HuH-7 (cell line): ENCODE data around the gene SHTN1.

Source experiments
- DNase-seq: peaks from one replicate; pipeline ENCODE4 v3.0.0; 2011; ENCODE audit warnings: low spot score

SHTN1 gene

DNA sequence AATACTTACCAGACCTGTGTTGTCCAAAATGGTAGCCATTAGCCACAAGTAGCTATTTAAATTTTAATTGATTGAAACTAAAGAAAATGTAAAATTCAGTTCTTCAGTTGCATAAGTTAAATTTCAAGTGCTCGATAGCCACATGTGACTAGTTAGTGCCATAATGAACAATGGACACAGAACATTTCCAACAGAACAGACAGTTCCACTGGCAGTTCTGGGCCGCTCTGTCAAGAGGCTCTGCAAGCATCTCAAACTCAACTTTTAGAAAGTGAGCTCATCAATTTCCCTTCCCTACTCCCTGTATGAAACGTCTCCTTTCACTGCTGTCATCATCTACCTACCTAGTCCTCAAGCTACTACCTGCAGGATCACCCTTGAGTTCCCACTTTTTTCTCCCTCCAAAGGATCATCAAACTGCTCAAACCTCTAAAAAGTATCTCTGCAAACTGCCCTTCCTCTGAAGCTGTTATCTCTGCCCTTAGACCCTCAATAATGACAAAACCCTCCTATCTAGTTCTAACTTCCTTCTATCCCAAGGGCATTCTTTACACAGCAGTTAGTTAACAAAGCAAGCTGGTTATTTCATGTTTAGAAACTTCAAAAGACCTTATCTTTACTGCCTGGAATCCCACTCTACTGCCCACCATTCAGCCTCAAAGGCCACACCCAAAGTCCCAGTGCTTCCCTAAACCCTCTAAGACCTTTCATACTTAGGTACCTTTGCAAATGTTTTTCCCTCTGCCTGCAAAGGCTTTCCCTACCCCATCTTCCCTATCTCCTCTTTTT is 20.6 kb downstream of the SHTN1 start:
- peak; percentile 12 for DNase-seq

DNA sequence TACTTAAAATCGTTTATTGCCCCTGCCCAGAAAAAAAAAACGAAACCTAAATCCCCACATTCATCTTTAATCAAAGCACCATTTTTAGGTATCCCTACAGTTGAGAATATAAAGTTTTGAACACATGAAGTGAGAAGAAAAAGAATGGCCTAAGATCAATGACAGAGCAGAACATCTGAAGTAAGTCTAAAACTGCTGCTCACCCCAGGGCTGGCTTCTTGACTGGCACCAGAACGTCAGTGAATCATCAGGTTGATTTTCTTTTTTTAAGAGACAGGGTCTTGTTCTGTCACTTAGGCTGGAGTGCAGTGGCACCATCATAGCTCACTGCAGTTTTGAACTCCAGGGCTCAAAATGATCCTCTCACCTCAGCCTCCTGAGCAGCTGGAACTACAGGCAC is 24.9 kb downstream of the SHTN1 start:
- no peak for DNase-seq

DNA sequence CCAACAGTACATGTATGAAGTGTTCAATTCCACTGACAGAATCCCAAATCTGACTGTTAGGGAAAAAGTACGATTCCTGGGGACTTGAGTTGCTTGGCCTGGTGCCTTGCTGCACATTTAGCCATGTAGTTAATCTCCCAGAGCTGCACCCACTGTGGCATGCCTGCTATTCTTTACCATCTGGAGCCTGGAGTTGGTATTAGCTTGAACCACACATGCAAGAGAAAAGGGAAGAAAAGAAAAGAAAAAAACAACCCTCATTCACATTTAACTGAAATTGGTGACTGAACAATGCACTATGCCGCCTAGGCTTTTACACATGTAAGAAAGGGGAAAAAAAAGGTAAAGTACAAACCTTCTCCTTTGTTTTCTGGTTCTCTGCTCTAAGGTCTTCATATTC is 26.1 kb downstream of the SHTN1 start:
- DNase-seq: no peak

DNA sequence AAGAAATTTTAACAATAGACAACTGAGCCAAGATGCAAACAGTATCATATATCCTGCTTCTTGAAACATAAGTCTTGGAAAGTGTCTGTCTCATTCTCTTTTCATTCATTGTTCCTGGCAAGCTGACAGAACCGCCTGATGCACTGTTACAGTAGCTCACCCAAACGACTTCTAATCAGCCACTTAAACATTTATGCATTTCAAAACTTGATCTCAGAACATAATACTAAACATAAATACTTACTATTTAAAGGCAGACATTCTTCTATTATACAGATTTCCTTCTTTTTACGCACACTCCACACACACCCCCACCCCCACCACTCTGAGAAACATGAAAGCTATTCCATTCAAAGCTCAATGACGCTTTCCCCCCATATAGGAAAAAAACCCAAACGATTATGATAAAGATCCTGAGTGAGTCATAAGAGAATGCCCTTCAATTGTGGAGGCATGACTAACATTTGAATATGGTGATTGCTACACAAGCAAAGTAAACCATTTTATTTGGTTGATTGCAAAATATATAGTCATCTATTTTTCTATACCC is 30.5 kb downstream of the SHTN1 start:
- no peak for DNase-seq

DNA sequence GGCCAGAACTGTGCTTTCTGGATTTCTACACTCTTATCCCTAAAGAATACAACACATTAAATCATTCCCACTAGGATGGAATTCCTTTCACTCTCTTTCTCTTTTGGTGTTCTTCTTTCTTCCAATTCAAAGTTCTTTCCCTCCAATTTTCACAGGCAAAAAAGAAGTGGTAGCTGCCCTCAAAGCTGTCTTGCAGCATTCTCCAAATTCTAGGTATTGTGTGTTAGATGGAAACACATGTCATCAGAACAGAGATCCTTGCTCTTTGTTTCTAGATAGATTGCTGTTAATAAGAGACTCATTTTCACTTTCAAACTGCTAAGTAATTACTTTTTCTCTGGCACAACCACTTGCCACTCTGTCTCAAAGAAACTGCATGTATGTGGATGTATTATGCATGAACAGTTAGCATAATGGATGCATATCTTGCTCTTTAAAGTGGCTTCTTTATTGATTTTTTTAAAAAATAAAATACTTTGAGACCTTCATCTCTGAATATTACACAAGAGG is 31.0 kb downstream of the SHTN1 start:
- no peak for DNase-seq

DNA sequence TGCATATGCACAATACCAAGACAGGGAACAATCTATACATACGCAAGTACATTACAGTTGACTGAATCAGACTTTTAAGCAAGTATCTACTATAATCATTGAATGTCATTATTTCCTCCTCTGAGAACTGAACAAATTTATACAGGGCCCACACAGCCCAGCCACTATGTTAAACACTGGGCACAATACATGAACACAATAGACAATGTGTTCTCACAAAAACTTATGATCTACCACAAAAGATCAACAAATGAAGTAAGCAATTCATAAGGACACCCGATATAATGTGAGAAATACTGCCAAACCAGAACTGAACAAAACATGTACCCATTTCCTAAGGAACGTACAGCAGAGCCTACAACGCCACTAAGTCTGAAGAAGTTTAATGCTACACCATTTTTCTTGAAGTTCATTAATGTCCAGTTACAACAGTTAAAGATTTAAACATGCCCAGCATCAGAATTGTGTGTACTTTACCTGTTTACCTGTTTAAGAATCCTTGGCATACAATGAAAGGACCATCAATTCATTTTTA is 31.5 kb downstream of the SHTN1 start:
- DNase-seq: no peak

DNA sequence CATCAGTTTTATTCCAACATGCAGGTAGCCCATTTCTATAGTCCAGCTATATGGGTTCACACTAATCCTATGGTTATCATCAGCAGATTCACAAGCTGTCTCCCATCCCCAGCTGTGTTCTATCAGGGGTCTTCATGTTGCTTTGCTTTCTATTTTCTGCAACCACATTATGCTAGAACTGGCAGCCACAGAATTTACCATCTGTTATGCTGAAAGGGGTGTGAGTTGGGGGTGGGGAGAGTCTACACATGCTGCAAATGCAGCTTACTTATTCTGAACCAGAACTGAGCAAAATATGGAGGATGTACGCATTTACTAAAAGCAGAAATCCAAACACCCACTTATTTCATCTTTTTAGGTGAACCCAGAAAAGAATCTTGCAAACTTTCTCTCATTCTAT is 32.9 kb downstream of the SHTN1 start:
- DNase-seq: no peak

DNA sequence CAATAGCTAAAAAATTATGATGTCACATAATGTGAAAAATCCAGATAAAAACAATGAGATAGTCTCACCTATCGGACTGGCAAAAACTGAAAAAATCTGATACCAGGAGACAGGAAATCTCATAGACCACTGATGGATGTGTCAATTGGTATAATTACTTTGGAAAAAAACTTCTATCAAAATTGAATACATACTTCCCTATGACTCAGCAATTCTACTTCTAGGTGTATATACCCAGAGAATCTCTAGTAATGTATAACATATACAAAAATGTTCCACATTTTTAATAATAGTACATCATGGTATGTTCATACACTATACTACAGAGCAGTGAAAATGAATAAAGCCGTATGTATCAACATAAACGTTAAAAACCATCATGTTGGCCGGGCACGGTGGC is 34.9 kb downstream of the SHTN1 start:
- DNase-seq: no peak

DNA sequence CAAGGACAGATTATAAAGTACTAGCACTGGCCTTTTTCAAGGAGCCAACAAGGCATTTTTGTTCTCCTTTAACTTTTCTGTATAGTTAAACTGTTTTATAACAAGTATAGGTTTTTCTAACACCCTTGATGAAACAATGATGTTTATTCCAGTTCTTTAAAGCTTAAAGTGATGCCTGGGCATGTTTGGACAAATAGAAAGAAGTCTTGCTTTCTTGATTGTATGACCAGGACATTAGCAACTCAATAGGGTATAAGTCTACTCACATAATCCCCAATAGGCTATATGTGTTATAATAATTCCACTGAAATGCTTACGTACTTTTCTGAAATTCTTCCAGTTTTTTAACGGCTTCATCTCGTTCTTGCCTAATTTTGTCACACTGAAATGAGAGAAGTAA is 36.7 kb downstream of the SHTN1 start:
- DNase-seq: no peak

DNA sequence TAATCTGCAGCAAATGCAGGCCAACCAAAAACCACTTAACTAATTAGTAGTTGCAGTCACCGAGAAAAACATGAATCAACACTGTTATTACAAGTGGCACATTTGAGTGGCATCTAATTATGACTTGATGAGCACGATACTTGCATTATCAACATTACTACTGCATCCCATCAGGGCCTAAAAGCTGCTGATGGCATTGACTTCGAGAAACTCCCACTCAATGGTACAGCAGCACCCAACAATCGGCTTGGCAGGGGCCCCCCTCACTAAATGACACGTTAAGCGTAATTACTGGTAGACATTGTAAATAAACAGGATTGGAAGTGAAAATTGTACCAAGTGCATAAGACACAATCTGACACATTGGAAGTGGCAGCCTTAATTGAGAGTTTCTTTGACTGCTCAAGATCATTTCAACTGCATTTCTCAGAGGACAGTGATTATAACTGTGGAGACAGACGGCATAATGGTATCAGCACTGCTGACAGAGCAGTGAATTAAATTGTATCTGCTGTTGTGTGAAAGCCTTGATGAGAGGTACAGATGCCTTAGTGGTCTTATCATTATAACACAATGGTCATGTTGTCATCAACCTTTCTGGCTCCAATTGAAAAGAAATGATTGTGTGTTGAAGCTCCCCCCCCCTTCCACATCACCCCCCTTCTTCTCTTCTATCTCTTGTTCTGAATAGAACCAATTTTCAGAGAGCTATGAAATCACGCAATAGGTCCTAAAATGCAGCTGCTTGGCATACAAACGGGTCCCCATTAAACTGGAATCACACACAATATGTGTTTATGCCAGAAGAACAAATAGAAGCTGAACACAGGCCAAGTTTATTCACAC is 43.4 kb downstream of the SHTN1 start:
- DNase-seq: no peak

DNA sequence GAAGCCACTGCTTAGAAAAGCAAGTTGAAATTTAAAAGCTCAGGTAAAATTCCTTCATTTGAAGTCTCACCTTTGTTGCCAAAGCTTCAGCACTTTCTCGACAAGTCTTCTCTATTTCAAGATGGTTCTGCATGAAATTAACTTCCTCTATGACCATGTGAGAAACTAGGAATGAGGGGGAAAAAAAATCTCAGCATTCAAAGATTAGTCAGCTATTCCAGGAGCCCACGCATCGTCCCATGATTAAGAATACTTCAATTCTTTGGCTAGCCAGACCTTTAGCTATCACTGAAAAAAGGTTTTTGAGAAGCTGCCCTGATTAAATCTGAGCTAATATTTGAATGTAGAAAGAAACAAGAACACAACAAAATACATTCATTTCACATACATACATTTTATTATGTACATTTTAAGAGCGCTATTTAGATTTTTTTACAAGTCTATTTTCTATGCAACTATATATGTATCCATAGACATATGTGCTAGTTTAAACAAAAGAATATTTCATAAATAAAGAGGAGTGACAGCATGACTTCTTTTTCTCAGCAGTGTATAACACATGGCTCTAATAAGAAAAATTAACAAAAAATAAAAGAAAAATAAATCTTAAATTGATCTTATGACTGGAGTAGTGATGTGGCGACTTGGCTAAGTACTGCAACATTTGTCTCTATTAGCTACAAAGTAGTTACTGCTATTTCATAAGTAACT is 44.8 kb downstream of the SHTN1 start:
- DNase-seq: no peak

DNA sequence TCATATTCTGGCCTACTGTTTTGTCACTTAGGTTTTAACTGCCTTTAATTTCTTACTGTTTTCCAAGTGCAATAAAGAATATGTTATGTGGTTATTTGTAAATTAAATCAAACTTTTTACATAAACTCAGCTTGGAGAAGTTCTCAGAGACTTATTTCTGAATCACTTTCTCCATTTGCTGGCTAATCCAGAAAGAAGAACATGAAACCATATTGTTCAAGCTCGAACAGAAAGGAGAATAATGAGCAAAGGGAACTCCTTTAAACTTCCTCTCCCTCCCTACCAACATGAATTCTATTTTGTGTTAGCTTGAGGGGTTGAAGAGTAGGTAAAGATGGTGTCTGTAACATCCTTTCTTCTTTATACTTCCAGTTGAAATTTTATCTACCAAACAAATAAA is 52.3 kb downstream of the SHTN1 start:
- DNase-seq: no peak

DNA sequence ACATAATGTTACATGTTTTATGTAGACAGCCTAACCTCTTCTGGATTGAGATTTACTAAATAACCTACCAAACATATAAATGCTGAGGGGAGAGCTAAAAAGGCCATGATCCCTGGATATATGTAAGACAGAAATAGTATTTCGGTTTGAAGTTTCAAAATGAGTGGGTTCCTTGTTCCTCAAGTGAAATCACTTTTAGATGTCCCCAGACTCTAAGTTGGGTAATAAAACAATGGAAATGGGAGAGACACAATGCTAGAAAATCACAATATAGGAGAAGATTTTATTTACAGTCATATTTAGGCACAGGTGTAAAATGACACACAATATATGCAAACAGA is 56.5 kb downstream of the SHTN1 start:
- no peak for DNase-seq

DNA sequence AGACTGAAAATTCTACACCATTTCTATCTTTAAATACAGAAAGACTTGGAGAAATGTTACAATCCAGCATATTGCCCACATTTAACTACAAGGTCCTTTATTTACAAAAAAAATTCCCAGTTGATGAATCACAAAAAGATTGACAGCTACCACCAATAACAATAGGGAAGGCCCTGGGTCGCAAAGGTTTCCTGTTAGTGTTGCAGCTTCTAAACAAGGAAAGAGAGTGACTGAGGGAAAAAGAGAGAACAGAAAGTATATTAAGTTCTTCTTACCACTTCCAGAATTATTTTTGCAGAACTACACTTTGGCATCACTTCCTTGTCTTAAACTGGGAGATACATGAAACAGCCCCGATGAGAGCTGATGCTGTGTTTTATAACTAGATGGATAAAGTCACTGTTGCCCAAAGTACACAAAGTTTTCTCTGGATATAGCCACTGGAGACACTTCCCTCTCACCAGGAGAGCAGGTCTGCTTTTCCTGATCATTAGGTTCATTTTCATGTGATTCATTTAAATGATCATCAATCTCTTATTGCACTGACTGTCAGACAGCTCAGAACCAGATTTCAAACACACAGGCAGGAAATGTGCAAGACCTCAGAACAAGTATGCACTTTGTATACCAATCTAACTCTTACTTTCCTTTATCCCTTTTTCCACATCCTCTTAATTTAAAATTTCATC is 57.0 kb downstream of the SHTN1 start:
- DNase-seq: peak; percentile 6

DNA sequence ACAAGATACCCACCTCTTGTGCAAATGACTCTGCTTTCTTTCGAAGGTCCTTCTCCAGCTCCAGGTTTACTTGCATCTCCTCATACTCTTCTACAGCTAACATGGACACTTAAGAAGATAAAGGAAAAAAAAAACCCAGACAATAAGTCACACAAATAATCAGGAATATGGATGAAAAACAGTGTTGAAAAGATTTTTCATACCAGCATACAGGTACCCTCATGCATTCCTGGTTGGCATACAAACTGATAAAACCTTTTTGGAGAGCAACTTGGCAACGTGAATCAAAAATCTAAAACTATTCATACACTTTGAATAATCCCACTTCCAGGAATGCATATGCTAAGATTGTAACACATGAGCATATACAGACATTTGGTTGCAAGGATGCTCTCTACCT is 60.1 kb downstream of the SHTN1 start:
- DNase-seq: no peak

DNA sequence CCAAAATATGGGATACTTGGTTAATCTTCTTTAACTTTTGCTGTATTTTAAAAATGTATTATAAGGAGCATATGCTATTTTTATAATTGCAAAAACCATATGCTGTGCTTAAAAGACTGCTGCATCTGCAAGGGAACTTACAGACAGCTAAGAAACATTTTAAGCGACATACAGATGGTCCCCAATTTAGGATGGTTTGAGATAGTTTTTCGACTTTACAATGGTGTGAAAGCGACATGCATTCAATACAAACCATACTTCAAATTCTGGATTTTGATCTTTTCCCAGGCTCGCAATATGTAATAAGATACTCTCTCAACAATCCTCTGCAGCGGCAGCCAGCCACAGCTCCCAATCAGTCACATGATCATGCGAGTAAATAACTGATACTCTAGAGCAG is 73.2 kb downstream of the SHTN1 start:
- no peak for DNase-seq

DNA sequence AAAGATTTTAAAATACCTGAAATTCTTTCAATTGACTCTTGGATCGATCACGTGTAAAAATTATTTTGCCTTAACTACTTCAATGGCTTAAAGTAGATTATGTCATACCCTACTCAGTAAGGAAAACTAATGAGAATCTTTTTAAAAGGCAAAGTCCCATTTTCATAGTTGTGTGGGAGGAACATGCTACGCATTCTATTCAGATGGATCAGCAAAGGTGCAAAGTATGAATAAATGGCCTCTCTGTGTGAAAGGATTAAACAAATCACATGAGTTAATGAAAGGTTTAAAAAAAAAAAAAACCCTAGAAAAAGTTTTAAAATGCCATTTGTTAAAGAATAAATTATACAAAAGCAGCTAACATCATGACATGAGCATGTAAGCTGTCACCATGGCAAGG is 78.6 kb downstream of the SHTN1 start:
- DNase-seq: no peak

DNA sequence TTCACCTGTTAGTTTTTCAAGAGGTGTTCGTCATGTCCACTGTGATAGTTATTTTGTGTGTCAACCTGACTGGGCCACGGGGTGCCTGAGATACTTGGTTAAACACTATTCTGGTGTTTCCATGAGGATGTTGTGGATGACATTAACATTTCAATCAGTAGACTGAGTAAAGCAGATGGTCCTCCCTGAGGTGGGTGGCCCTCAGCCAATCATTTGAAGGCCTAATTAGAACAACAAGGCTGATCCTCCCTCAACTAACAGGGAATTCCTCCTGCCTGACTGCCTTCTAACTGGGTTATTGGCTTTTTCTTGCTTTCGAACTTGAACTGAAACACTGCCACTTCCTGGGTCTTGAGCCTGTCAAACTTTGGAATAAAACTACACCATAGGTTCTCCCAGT is 79.9 kb downstream of the SHTN1 start:
- DNase-seq: no peak

DNA sequence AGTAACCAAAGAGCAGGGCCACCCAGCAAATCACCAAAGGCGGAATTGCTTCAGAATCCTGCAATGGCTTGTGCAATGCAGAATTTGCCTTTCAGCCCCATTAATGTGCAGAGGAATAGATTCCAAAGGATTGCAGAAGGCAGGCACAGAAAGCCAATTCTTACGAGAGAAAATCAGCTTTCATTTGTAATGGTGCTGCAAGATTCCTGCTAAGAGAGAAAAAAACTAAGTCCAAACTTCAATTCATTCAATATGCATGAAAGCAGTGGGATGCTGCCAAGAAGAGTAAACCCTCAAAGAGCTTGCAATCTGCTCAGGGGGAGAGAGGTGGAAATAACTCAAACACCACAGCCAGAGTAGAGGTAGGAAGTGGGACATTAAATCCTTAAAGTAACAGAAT is 85.3 kb downstream of the SHTN1 start:
- no peak for DNase-seq

DNA sequence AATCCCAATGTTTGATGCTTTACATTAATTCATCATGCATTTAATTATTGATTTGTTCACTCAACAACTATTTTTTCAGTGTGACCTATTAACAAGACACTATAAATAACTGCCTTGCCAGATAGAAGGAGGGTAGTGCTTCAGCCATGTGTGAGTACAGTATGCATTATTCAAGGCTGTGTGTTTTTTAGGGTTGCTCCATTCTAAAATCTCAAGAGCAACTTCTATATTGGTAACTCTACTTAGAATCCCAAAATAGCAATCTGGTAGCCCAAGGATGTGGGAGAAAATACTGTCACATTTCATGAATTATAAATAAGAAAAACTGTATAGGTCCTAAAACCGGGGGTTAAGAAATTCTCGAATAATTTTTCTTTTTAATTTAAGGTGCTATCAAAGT is 85.8 kb downstream of the SHTN1 start:
- DNase-seq: no peak

DNA sequence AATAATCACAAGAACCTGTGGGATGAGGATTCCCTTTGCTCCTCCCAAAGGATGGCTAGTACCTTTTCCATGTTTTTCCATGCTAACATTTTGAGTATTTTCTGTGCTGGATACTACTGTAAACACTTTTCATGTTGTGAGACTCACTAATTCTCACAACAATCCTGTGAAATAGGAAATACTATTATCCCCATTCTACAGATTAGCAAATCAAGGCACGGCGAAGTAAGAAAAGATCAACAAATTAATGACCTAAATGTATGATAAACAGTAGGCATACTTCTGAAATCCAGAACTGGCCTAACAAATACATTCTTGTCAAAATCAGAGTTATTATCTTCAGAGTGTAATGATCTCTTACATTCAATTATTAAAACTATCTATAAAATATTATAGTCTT is 86.4 kb downstream of the SHTN1 start:
- DNase-seq: no peak

DNA sequence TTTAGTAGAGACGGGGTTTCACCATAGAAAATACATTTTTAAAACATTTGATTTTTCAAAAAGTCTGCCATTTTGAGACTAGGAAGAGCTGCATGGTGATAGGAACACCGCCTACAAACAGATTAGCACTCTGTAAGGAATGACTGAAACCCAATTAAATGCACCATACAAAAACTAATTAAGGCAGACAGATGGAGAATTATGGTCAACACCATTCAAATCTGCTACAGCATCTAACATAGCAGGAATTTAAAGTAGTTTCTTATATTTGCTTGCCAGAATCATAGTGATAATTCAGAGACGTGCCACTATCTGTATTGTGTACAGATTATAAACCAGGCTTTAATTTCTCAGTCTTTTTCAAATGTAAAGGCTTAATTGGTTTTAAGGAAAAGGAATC is 87.5 kb downstream of the SHTN1 start:
- no peak for DNase-seq
